GM12801 (cell line): Measurements from ENCODE around the gene ARHGEF28.

Experiments
- TF ChIP-seq, protein P1 (sequence below): IDR thresholded peaks from one replicate; pipeline ENCODE4 v1.5.1; 2011; ENCODE audit warnings: control low read depth; ENCODE audit not compliant: insufficient read length; ENCODE audit errors: extremely low read depth

ARHGEF28 gene

DNA sequence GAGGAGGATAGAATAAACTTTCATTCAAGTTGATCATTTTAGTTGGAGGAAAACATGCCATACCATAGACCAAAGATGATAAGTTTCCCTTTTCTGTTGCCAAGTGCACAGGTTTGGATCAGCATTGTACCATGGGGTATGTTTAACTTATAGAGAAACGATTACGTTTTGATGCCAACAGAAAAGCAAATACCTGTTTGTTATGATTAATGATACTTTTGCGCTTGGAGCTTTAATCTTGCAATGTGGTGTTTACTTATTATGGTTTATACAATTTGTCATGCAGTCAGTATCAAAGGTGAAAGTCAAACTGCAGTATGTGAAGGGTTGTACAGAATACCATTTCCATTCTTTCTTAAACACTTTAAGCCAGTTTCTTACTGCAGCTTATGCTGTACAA is 13.2 kb upstream of the ARHGEF28 start:
- TF ChIP-seq, protein P1, sequence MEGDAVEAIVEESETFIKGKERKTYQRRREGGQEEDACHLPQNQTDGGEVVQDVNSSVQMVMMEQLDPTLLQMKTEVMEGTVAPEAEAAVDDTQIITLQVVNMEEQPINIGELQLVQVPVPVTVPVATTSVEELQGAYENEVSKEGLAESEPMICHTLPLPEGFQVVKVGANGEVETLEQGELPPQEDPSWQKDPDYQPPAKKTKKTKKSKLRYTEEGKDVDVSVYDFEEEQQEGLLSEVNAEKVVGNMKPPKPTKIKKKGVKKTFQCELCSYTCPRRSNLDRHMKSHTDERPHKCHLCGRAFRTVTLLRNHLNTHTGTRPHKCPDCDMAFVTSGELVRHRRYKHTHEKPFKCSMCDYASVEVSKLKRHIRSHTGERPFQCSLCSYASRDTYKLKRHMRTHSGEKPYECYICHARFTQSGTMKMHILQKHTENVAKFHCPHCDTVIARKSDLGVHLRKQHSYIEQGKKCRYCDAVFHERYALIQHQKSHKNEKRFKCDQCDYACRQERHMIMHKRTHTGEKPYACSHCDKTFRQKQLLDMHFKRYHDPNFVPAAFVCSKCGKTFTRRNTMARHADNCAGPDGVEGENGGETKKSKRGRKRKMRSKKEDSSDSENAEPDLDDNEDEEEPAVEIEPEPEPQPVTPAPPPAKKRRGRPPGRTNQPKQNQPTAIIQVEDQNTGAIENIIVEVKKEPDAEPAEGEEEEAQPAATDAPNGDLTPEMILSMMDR = no peak

DNA sequence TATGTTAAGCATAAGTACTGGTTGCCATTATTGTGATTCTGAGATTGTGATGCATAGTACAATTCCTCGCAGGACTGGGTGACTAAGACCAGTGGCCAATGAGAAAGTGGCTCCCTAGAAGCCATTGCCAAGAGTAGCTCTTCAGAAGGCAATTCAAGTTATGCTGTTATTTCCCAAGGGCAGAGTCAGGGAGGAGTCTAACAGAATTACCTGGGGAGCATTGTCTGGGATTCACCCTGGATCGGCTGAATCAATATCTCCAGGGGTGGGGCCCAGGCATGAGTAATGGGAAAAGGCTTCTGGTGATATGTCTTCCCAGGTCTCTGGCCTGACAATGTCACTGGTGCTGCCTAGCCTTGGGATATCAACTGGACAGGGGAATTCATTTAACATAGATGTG is 10.9 kb upstream of the ARHGEF28 start:
- TF ChIP-seq, protein P1 = no peak

DNA sequence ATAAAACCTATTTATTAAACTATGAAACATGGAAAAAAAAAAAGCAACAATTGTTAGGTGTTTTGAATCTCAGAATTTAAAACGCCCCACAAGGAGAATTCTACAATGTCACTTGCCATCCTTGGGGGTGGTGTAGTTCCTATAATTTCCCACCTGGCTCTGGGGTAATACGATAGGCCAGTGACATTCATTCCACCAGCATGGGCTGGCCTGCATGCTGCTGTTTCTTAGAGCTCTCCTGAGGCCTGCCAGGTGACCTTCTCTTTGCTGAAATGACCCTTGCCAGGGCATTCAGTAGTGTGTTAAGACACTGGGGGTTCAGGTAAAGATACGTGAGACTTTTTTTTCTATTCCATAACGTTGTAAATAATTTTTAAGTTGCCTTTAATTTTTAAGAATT is 10.0 kb upstream of the ARHGEF28 start:
- TF ChIP-seq, protein P1 = no peak

DNA sequence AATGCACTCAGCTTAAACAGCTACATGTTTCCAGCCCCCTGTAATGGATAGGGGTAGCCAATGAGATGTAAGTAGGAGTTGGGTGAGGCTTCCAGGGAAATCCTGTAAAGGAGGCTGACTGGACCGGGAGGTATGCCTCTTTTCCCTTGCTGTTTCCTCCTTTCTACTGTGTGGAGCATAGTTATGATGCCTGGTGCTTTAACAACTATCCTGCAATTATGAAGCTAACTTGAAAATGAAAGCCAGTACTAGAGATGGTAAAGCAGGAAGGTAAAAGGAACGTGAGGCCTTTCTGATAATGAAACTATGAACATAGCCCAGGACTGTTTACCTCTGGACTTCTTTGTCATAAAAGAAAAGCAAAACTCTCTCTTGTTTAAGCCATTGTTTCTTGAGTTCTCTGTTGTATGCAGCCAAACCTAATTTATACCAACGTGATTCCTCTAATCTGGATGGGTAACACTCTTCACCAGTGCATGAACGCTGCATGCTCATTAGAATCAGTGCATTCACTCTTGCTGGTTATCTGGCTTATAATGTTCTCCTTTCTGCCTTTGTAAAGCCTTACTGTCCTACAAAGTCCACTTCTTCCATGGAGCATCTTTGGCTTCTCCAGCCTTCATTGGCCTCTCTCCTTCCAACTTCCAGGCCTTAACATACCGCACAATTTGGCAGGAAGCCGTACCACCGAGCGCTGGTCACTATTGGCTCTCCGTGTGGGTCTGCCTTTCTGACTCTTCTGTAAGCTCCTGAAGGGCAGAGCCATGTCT is 8.3 kb upstream of the ARHGEF28 start:
- TF ChIP-seq, protein P1 = no peak

DNA sequence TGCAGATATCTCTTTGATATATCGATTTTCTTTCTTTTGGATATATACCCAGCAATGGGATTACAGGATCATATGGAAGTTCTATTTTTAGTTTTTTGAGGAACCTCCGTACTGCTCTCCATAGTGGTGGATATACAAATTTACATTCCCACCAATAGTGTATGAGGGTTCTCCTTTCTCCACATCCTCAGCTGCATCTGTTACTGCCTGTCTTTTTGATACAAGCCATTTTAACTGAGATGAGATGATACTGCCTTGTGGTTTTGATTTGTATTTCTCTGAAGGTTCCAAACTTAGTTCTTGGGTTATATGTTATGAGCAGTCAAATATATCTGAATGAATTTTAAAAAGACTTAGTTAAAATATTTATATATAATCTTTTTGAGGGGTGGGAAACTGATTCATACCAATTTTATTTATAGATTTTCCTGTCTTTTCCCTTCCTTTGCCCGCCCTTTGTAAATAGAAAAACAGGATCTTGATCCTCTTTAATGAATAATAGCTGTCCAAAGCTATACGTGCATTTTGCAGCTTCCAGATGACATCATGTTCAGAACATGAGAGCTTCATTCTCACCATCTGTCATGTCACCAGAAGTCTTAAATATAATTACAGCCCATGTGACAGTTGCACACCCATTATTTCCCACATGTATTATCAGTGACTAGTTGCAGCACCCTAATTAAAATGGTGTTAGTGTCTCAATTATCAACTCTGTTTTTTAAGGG is 6.2 kb upstream of the ARHGEF28 start:
- TF ChIP-seq, protein P1 = no peak

DNA sequence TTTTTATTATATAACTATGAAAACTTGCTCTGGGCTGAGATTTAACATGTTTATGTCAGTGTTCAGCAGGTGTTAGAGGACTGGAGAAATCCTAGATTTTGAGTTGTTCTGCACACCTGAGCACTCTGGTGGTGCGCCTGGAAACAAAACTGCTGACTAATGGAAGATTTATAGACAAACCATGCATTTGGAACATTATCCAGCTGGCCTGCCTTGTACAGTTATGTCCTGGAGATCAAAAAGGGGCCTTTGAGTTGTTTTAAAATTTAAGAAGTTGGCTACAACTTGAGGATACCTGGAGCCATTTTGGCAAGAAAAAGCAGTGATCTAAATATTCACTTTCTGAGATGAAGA is 5.7 kb upstream of the ARHGEF28 start:
- TF ChIP-seq, protein P1 = no peak

DNA sequence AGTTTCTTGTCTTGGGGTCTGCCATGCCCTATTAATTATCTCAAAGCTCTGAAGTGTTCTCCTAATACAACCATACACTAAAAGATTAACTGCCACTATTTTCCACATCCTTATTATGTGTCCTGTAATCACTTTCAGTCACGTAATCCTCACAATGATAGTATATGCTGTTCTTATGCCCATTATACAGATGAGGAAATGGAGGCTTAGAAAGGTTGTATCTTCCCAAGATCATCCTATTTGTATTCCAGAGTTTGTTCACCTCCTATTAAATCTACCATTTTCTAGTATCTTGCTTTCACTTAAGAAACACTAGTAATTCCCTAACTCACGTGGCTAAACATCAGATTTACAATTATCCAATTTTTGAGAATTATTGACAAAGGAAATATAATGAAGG is 2.9 kb upstream of the ARHGEF28 start:
- TF ChIP-seq, protein P1 = no peak
